ENCODE data around the gene ATP11A.

The ATP11A gene

DNA sequence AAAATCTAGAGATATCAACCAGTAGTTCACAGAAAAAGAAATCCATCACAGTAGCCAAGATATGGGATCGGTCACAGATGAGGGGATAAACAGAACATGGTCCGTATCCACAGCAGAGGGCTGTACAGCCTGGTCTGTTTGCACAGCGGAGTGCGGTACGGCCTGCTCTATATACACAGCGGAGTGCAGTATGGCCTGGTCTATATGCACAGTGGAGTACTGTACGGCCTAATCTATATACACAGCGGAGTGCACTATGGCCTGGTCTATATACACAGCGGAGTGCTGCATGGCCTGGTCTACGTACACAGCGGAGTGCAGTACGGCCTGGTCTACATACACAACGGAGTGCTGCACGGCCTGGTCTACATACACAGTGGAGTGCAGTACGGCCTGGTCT lies 236.2 kb downstream of the ATP11A start:
- no peak overlapping the region for H3K18ac ChIP-seq (ENCODE audit: low read depth in 1 of 2, low read length in 2 of 2)
- peaks cover 2% of the 10 kb centered on the region for H3K4me1 ChIP-seq (ENCODE audit: control insufficient read depth, insufficient read depth, low read depth, low read length)
- no peaks in the 10 kb centered on the region for H3K79me1 ChIP-seq (replicated peaks; ENCODE audit: low read length, poor library complexity, severe bottlenecking)
- WGBS: 95% methylated on average over 15 of the region's 15 CpGs
- H3K4ac ChIP-seq (ENCODE audit: low read depth in 1 of 2, low read length in 2 of 2): no peak overlapping the region
- no peaks in the 10 kb centered on the region for H3K36me3 ChIP-seq (ENCODE audit: control insufficient read depth in 1 of 2, insufficient read depth in 2 of 2, low read depth in 1 of 2, low read length in 2 of 2)
- no peak overlapping the region for H2AK5ac ChIP-seq (ENCODE audit: low read length, severe bottlenecking)
- no peak overlapping the region for H3K14ac ChIP-seq (ENCODE audit: low read length in 2 of 2)
- H3K23ac ChIP-seq (ENCODE audit: low read length in 2 of 2): no peak overlapping the region
- H3K9ac ChIP-seq (ENCODE audit: low read length): no peak overlapping the region
- H3K4me2 ChIP-seq (ENCODE audit: low read length, poor library complexity, severe bottlenecking): no peak overlapping the region
- no peak for DNase-seq
- no peak overlapping the region for H3K27ac ChIP-seq (ENCODE audit: low read length, poor library complexity, severe bottlenecking)
- no peak overlapping the region for H2BK15ac ChIP-seq (ENCODE audit: low read depth, poor library complexity, severe bottlenecking)
- H3K9me3 ChIP-seq (ENCODE audit: control insufficient read depth, low read length): peaks cover 7% of the 10 kb centered on the region
- no peak overlapping the region for H2AFZ ChIP-seq (ENCODE audit: low read depth, low read length)
- no peak overlapping the region for H3K4me3 ChIP-seq (ENCODE audit: insufficient read depth in 1 of 2, low read depth in 1 of 2, low read length in 2 of 2)
- H2BK12ac ChIP-seq (ENCODE audit: low read length in 2 of 2): no peak overlapping the region
- no peak overlapping the region for H2BK5ac ChIP-seq (ENCODE audit: low read depth, low read length, poor library complexity, severe bottlenecking)
- no peak overlapping the region for H4K8ac ChIP-seq (ENCODE audit: low read length)
- no peak overlapping the region for H4K91ac ChIP-seq (ENCODE audit: low read length)
- H2BK120ac ChIP-seq (ENCODE audit: low read depth, low read length): no peak overlapping the region
- H3K27me3 ChIP-seq (ENCODE audit: control insufficient read depth in 1 of 2, insufficient read depth in 1 of 2, low read length in 2 of 2): peaks cover 15 to 86% of the 10 kb centered on the region in 2 experiments

DNA sequence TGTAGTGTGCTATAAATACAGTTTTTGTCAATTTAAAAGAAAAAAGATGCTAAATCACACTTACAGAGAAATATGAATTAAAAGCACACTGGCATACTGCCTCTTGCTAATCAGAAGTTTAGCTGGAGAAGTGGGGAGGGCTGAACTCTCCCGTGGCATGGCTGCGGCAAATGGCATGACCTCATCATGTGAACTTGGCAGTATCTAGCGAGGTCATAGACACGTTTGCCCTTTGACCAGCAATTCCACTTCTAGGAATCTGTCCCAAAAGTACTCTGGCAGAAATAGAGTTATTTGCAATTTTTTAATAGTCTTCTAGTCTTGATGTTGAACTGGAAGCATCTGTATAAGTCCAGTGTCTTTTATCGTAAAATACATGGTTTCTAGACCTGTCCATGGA lies 237.2 kb downstream of the ATP11A start:
- Histone ChIP-seq H3K4ac (ENCODE audit: low read depth in 1 of 2, low read length in 2 of 2) (no peak overlapping the region), H3K36me3 (ENCODE audit: control insufficient read depth in 1 of 2, insufficient read depth in 2 of 2, low read depth in 1 of 2, low read length in 2 of 2) (no peaks in the 10 kb centered on the region), H2BK12ac (ENCODE audit: low read length in 2 of 2) (no peak overlapping the region), H3K14ac (ENCODE audit: low read length in 2 of 2) (no peak overlapping the region), H3K9ac (ENCODE audit: low read length) (no peak overlapping the region), H4K8ac (ENCODE audit: low read length) (no peak overlapping the region), H3K18ac (ENCODE audit: low read depth in 1 of 2, low read length in 2 of 2) (no peak overlapping the region), H3K27ac (ENCODE audit: low read length, poor library complexity, severe bottlenecking) (no peak overlapping the region), H2BK15ac (ENCODE audit: low read depth, poor library complexity, severe bottlenecking) (no peak overlapping the region), H3K27me3 (ENCODE audit: control insufficient read depth in 1 of 2, insufficient read depth in 1 of 2, low read length in 2 of 2) (peaks cover 15 to 87% of the 10 kb centered on the region in 2 experiments), H3K79me1 (replicated peaks; ENCODE audit: low read length, poor library complexity, severe bottlenecking) (no peaks in the 10 kb centered on the region), H3K23ac (ENCODE audit: low read length in 2 of 2) (no peak overlapping the region), H4K91ac (ENCODE audit: low read length) (no peak overlapping the region), H3K4me2 (ENCODE audit: low read length, poor library complexity, severe bottlenecking) (no peak overlapping the region), H2BK5ac (ENCODE audit: low read depth, low read length, poor library complexity, severe bottlenecking) (no peak overlapping the region), H3K4me1 (ENCODE audit: control insufficient read depth, insufficient read depth, low read depth, low read length) (peaks cover 7% of the 10 kb centered on the region), H2AK5ac (ENCODE audit: low read length, severe bottlenecking) (no peak overlapping the region), H2BK120ac (ENCODE audit: low read depth, low read length) (no peak overlapping the region), H2AFZ (ENCODE audit: low read depth, low read length) (no peak overlapping the region), H3K9me3 (ENCODE audit: control insufficient read depth, low read length) (peaks cover 7% of the 10 kb centered on the region), H3K4me3 (ENCODE audit: insufficient read depth in 1 of 2, low read depth in 1 of 2, low read length in 2 of 2) (no peak overlapping the region)
- 97% methylated on average over 5 of the region's 5 CpGs for WGBS
- DNase-seq: no peak

DNA sequence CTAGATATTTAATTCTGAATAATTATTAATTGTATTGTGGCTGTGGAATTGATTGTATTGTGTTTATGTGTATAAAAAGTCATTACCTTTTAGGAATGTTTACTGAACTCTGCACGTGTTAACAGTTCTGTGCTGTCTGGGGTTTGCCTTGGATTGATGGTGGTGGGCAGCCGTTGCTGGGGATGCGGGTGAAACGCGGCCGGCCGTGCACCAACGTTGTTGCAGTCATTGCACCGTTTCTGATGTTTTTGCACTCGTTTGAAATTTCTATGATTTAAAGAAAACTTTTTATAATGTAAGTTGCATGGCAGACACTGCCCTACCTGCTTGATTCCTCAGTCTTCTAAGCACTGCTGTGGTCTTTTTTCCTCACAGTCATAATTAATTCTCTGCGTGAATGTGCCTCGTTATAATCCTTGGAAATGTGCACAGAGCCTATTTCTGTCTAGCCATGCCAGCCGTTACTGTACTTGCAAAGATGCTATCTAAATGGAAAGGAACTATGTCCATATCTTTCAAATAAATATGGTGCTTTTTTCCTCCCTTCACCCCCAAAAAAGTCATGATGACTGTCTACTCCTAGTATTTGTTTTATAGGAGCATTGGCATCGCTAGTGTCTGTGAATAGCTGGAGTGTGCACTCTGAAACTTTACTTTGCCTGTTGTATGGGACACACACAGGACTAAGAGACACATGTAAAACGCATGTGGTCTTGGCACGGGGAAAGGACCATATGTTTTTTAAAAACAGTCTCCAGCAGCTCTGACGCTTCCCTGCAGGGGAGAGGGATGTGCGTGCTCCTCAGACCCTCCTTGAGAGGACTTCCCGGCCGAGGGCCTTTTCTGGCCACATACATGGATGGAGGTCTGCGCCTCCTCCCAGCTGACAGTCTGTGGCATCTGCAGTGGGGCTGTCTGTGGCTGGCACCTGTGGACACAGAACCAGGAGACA lies 238.5 kb downstream of the ATP11A start:
- Histone ChIP-seq H3K4me3 (ENCODE audit: insufficient read depth in 1 of 2, low read depth in 1 of 2, low read length in 2 of 2) (no peak overlapping the region), H3K9me3 (ENCODE audit: control insufficient read depth, low read length) (peaks cover 7% of the 10 kb centered on the region), H4K91ac (ENCODE audit: low read length) (no peak overlapping the region), H2AFZ (ENCODE audit: low read depth, low read length) (no peak overlapping the region), H3K27me3 (ENCODE audit: control insufficient read depth in 1 of 2, insufficient read depth in 1 of 2, low read length in 2 of 2) (peaks cover 15 to 82% of the 10 kb centered on the region in 2 experiments), H3K36me3 (ENCODE audit: control insufficient read depth in 1 of 2, insufficient read depth in 2 of 2, low read depth in 1 of 2, low read length in 2 of 2) (no peaks in the 10 kb centered on the region), H2BK5ac (ENCODE audit: low read depth, low read length, poor library complexity, severe bottlenecking) (no peak overlapping the region), H3K9ac (ENCODE audit: low read length) (no peak overlapping the region), H2AK5ac (ENCODE audit: low read length, severe bottlenecking) (no peak overlapping the region), H3K4me2 (ENCODE audit: low read length, poor library complexity, severe bottlenecking) (no peak overlapping the region), H2BK12ac (ENCODE audit: low read length in 2 of 2) (no peak overlapping the region), H3K18ac (ENCODE audit: low read depth in 1 of 2, low read length in 2 of 2) (no peak overlapping the region), H3K4me1 (ENCODE audit: control insufficient read depth, insufficient read depth, low read depth, low read length) (peaks cover 8% of the 10 kb centered on the region), H3K4ac (ENCODE audit: low read depth in 1 of 2, low read length in 2 of 2) (no peak overlapping the region), H3K14ac (ENCODE audit: low read length in 2 of 2) (no peak overlapping the region), H3K23ac (ENCODE audit: low read length in 2 of 2) (no peak overlapping the region), H4K8ac (ENCODE audit: low read length) (no peak overlapping the region), H3K27ac (ENCODE audit: low read length, poor library complexity, severe bottlenecking) (no peak overlapping the region), H2BK120ac (ENCODE audit: low read depth, low read length) (no peak overlapping the region), H2BK15ac (ENCODE audit: low read depth, poor library complexity, severe bottlenecking) (no peak overlapping the region), H3K79me1 (replicated peaks; ENCODE audit: low read length, poor library complexity, severe bottlenecking) (no peaks in the 10 kb centered on the region)
- 84% methylated on average over 18 of the region's 21 CpGs for WGBS
- no peak for DNase-seq

DNA sequence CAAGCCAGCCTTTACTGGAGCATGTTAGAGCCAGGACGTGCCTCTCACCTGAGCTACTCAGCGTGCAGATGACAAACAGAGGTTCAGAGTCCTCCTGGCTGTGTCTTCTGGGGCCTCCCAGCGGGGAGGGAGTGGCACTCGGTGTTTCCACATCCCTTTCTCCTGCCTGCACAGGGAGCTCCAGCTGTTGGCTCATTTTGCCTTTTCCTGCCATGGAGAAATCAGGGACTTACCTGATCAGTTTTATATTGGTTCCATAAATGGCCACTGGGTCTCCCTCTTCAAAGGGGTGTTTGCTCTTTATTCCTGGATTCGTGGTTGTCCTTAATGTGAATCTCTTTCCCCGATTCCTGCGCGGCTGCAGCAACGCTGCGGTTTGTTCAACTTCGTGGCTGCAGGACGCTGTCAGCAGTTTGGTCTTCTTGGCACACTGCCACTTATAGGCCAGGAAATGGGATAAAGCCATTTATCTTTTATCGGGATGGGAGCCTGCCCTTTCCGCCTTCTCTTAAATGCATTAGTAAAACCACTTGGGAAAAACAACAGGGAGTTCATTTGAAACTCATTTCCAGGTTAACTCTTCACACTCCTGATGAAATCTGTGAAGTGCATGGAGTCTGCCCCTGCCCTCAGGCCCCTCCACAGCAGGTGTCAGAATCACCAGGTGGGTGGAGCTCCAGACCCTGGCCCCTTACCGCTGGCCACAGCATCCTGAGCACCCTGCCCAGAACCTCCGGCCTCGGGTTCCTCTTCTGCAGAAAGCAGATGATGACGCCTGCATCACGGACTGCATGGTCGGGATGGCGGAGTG lies 239.3 kb downstream of the ATP11A start:
- Histone ChIP-seq H3K4me2 (ENCODE audit: low read length, poor library complexity, severe bottlenecking) (no peak overlapping the region), H3K9me3 (ENCODE audit: control insufficient read depth, low read length) (peaks cover 7% of the 10 kb centered on the region), H3K27ac (ENCODE audit: low read length, poor library complexity, severe bottlenecking) (no peak overlapping the region), H3K27me3 (ENCODE audit: control insufficient read depth in 1 of 2, insufficient read depth in 1 of 2, low read length in 2 of 2) (peaks cover 15 to 81% of the 10 kb centered on the region in 2 experiments), H2BK15ac (ENCODE audit: low read depth, poor library complexity, severe bottlenecking) (no peak overlapping the region), H3K36me3 (ENCODE audit: control insufficient read depth in 1 of 2, insufficient read depth in 2 of 2, low read depth in 1 of 2, low read length in 2 of 2) (no peaks in the 10 kb centered on the region), H4K91ac (ENCODE audit: low read length) (no peak overlapping the region), H3K4me3 (ENCODE audit: insufficient read depth in 1 of 2, low read depth in 1 of 2, low read length in 2 of 2) (peak overlapping the region in 1 of 2 experiments; percentile 11), H2AK5ac (ENCODE audit: low read length, severe bottlenecking) (no peak overlapping the region), H2BK120ac (ENCODE audit: low read depth, low read length) (no peak overlapping the region), H3K9ac (ENCODE audit: low read length) (no peak overlapping the region), H3K4ac (ENCODE audit: low read depth in 1 of 2, low read length in 2 of 2) (no peak overlapping the region), H3K79me1 (replicated peaks; ENCODE audit: low read length, poor library complexity, severe bottlenecking) (no peaks in the 10 kb centered on the region), H2AFZ (ENCODE audit: low read depth, low read length) (no peak overlapping the region), H3K18ac (ENCODE audit: low read depth in 1 of 2, low read length in 2 of 2) (no peak overlapping the region), H4K8ac (ENCODE audit: low read length) (no peak overlapping the region), H2BK5ac (ENCODE audit: low read depth, low read length, poor library complexity, severe bottlenecking) (no peak overlapping the region), H3K23ac (ENCODE audit: low read length in 2 of 2) (no peak overlapping the region), H3K14ac (ENCODE audit: low read length in 2 of 2) (no peak overlapping the region), H3K4me1 (ENCODE audit: control insufficient read depth, insufficient read depth, low read depth, low read length) (peaks cover 12% of the 10 kb centered on the region), H2BK12ac (ENCODE audit: low read length in 2 of 2) (no peak overlapping the region)
- DNase-seq: peak; percentile 20
- WGBS: 62% methylated on average over 21 of the region's 21 CpGs

All from mesenchymal stem cell (in vitro differentiated cells and primary cell).